ENCODE results near the gene SLC35F3. TPM values are rescaled to one million over a fixed set of nuclear protein-coding genes. Genes with fewer than 3 reads are reported as not detected.

SLC35F3 gene
- total RNA-seq, 2 experiments from 2014 or later, result 0.08 TPM; not detected in 1

GRCh38 chr1:234083460-234083859 is 179.0 kb downstream of the SLC35F3 start:
- Histone ChIP-seq H3K4me3 (ENCODE audit: low read length) (no peak overlapping the region), H3K9me3 (ENCODE audit: control insufficient read depth in 1 of 2, insufficient read depth in 1 of 2, low read length in 2 of 2) (no peaks in the 10 kb centered on the region), H3K27me3 (ENCODE audit: control insufficient read depth in 1 of 2, insufficient read depth in 2 of 2, low read length in 2 of 2) (peaks cover 3 to 14% of the 10 kb centered on the region in 2 experiments), H3K36me3 (ENCODE audit: insufficient read depth, low read length) (no peaks in the 10 kb centered on the region), H3K27ac (ENCODE audit: low read depth in 1 of 2, low read length in 2 of 2) (no peak overlapping the region), H3K4me1 (ENCODE audit: insufficient read depth, low read length) (no peaks in the 10 kb centered on the region)
- DNase-seq (no peak), ATAC-seq (ENCODE audit: poor library complexity) (no peak)
- peaks cover 46% of the 10 kb centered on the region for H3K27me3 Mint-ChIP-seq
- H3K36me3 Mint-ChIP-seq (ENCODE audit: low read depth), result no peaks in the 10 kb centered on the region
- CTCF ChIA-PET, result no interaction called here
- POLR2A ChIA-PET, result no interaction called here
- H3K4me1 Mint-ChIP-seq (ENCODE audit: low read depth), result no peaks in the 10 kb centered on the region
- H3K4me3 Mint-ChIP-seq, result no peak overlapping the region
- no peak overlapping the region for H3K27ac Mint-ChIP-seq
- H3K9me3 Mint-ChIP-seq, result no peaks in the 10 kb centered on the region
- no peak for TF ChIP-seq CTCF (IDR thresholded peaks at IDR 0.05)
- intact Hi-C loops (cut with DNase I, micrococcal nuclease), result no loop called here

- no peak for TF ChIP-seq CTCF (IDR thresholded peaks at IDR 0.05)
- no peaks in the 10 kb centered on the region for H3K36me3 ChIP-seq (ENCODE audit: insufficient read depth, low read length)
- no peak overlapping the region for H3K4me3 Mint-ChIP-seq
- ATAC-seq (ENCODE audit: poor library complexity), result no peak
- ChIA-PET CTCF (no interaction called here), POLR2A (no interaction called here)
- H3K27ac ChIP-seq (ENCODE audit: low read depth in 1 of 2, low read length in 2 of 2), result no peak overlapping the region
- intact Hi-C loops (cut with DNase I, micrococcal nuclease), result no loop called here
- DNase-seq, result no peak
- no peaks in the 10 kb centered on the region for H3K4me1 Mint-ChIP-seq (ENCODE audit: low read depth)
- peaks cover 3 to 14% of the 10 kb centered on the region in 2 experiments for H3K27me3 ChIP-seq (ENCODE audit: control insufficient read depth in 1 of 2, insufficient read depth in 2 of 2, low read length in 2 of 2)
- no peaks in the 10 kb centered on the region for H3K4me1 ChIP-seq (ENCODE audit: insufficient read depth, low read length)
- H3K27me3 Mint-ChIP-seq, result peaks cover 50% of the 10 kb centered on the region
- H3K36me3 Mint-ChIP-seq (ENCODE audit: low read depth), result no peaks in the 10 kb centered on the region
- no peak overlapping the region for H3K4me3 ChIP-seq (ENCODE audit: low read length)
- H3K27ac Mint-ChIP-seq, result no peak overlapping the region
- H3K9me3 Mint-ChIP-seq, result peaks cover 2% of the 10 kb centered on the region
- no peaks in the 10 kb centered on the region for H3K9me3 ChIP-seq (ENCODE audit: control insufficient read depth in 1 of 2, insufficient read depth in 1 of 2, low read length in 2 of 2)
Observed at GRCh38 chr1:234089396-234089795, 184.9 kb downstream of the SLC35F3 start.

GRCh38 chr1:234090212-234091064 is 186.0 kb downstream of the SLC35F3 start:
- no peak overlapping the region for H3K4me3 Mint-ChIP-seq
- intact Hi-C loops (cut with DNase I, micrococcal nuclease), result no loop called here
- peaks cover 2% of the 10 kb centered on the region for H3K9me3 Mint-ChIP-seq
- CTCF ChIA-PET, result no interaction called here
- Histone ChIP-seq H3K27ac (ENCODE audit: low read depth in 1 of 2, low read length in 2 of 2) (no peak overlapping the region), H3K9me3 (ENCODE audit: control insufficient read depth in 1 of 2, insufficient read depth in 1 of 2, low read length in 2 of 2) (no peaks in the 10 kb centered on the region), H3K27me3 (ENCODE audit: control insufficient read depth in 1 of 2, insufficient read depth in 2 of 2, low read length in 2 of 2) (peaks cover 3 to 14% of the 10 kb centered on the region in 2 experiments), H3K4me1 (ENCODE audit: insufficient read depth, low read length) (no peaks in the 10 kb centered on the region), H3K4me3 (ENCODE audit: low read length) (no peak overlapping the region), H3K36me3 (ENCODE audit: insufficient read depth, low read length) (no peaks in the 10 kb centered on the region)
- H3K27me3 Mint-ChIP-seq, result peaks cover 48% of the 10 kb centered on the region
- DNase-seq (no peak), ATAC-seq (ENCODE audit: poor library complexity) (no peak)
- H3K27ac Mint-ChIP-seq, result no peak overlapping the region
- POLR2A ChIA-PET, result no interaction called here
- H3K36me3 Mint-ChIP-seq (ENCODE audit: low read depth), result no peaks in the 10 kb centered on the region
- no peak for TF ChIP-seq CTCF (IDR thresholded peaks at IDR 0.05)
- H3K4me1 Mint-ChIP-seq (ENCODE audit: low read depth), result no peaks in the 10 kb centered on the region

Measured in CD4-positive, alpha-beta T cell (primary cell).